Measurements from ENCODE around the gene KRT8. TPM values are rescaled to one million over a fixed set of nuclear protein-coding genes. Genes with fewer than 3 reads are reported as not detected.
A peak's percentile ranks its signal among the peaks of the same experiment; 100 is the strongest.

The KRT8 gene
- total and polyA plus RNA-seq, 2 of the 13 experiments (the other 11 are each of a cell fraction or from before 2014, with no cell fraction given), result 498 to 718 TPM

DNA sequence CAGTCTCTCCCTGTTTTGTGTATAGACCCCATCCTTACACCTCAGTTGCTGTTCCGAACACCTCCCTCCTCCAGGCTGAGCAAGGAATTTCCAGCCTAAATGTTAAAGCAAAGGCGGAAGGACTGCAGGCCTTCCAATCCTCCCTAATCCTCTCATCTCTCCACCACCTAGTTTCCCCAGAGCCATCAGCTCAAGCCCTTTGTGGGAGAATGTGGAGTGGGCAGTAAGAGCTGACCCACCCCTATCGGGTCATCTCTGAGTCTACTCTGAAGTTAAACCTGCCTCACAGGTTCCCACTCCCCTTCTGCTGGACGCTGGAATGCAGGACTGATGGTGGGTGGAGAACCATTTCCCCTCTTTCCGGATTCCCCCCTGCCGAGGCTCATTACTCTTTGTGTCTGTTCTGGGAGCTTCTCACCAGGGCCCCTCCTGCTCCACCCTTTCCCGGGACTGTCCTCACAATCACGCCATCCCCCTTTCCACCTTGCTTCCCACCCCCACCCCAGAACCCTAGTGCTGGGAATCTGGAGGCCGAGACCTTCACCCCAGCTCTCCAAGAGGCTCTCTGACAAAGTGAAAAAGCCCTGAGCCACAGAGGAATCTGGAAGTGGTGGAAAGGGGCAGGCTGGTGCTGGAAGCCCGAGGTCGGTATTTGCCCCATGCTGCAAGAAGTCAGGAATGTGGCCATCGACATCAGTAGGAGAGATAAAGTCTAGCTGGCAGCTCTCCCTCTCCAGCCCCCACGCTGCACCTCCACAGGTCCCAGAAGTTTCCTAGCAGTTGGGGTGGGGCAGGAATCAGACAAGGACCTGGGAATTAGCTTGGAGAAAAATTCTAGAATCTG lies 40.7 kb upstream of the KRT8 start (continued):
- no peak for TF ChIP-seq AGO1 (IDR thresholded peaks at IDR 0.05; ENCODE audit: low read depth, low read length, poor library complexity, severe bottlenecking)
- TF ChIP-seq ZNF557 (CRISPR knock-in tag; IDR thresholded peaks at IDR 0.05), result no peak
- no peak for TF ChIP-seq SCMH1 (CRISPR knock-in tag; IDR thresholded peaks at IDR 0.05; ENCODE audit: borderline replicate concordance)
- TF ChIP-seq MAF1 (CRISPR knock-in tag; IDR thresholded peaks at IDR 0.05; ENCODE audit: borderline replicate concordance), result no peak
- no peak for TF ChIP-seq PHB2 (IDR thresholded peaks at IDR 0.05; ENCODE audit: partially characterized antibody)
- no peak for TF ChIP-seq CENPT (CRISPR knock-in tag; IDR thresholded peaks at IDR 0.05; ENCODE audit: low read depth)
- TF ChIP-seq GATAD1 (CRISPR knock-in tag; IDR thresholded peaks at IDR 0.05), result no peak
- TF ChIP-seq ZNF746 (CRISPR knock-in tag; IDR thresholded peaks at IDR 0.05), result peak; percentile 61; the same call in 1 of the 2 replicates
- peak; percentile 16; the same call in 1 of the 2 replicates for TF ChIP-seq RARA (CRISPR knock-in tag; IDR thresholded peaks at IDR 0.05)
- TF ChIP-seq SRF (IDR thresholded peaks at IDR 0.05; ENCODE audit: low read depth, low read length), result no peak
- TF ChIP-seq, protein P1, sequence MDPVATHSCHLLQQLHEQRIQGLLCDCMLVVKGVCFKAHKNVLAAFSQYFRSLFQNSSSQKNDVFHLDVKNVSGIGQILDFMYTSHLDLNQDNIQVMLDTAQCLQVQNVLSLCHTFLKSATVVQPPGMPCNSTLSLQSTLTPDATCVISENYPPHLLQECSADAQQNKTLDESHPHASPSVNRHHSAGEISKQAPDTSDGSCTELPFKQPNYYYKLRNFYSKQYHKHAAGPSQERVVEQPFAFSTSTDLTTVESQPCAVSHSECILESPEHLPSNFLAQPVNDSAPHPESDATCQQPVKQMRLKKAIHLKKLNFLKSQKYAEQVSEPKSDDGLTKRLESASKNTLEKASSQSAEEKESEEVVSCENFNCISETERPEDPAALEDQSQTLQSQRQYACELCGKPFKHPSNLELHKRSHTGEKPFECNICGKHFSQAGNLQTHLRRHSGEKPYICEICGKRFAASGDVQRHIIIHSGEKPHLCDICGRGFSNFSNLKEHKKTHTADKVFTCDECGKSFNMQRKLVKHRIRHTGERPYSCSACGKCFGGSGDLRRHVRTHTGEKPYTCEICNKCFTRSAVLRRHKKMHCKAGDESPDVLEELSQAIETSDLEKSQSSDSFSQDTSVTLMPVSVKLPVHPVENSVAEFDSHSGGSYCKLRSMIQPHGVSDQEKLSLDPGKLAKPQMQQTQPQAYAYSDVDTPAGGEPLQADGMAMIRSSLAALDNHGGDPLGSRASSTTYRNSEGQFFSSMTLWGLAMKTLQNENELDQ (CRISPR knock-in tag; IDR thresholded peaks at IDR 0.05; ENCODE audit: borderline replicate concordance), result no peak
- TF ChIP-seq ZNF724P (CRISPR knock-in tag; IDR thresholded peaks at IDR 0.05; ENCODE audit: borderline replicate concordance), result no peak
- TF ChIP-seq TRIM24 (CRISPR knock-in tag; IDR thresholded peaks at IDR 0.05), result no peak
- TF ChIP-seq TAF1 (CRISPR knock-in tag; IDR thresholded peaks at IDR 0.05), result peak; percentile 39; the same call in 1 of the 2 replicates
- no peak for TF ChIP-seq DRAP1 (CRISPR knock-in tag; IDR thresholded peaks at IDR 0.05)
- no peak for TF ChIP-seq ESRRA (CRISPR knock-in tag; IDR thresholded peaks at IDR 0.05; ENCODE audit: low read depth)
- TF ChIP-seq SMAD1 (CRISPR knock-in tag; IDR thresholded peaks at IDR 0.05; ENCODE audit: borderline replicate concordance, low read depth), result no peak
- TF ChIP-seq ZNF543 (CRISPR knock-in tag; IDR thresholded peaks at IDR 0.05), result 0 out of 2 replicates have a peak, but pooled peaks have one; percentile 35
- peak; percentile 78; the same call in 1 of the 2 replicates for TF ChIP-seq ZBTB7B (CRISPR knock-in tag; IDR thresholded peaks at IDR 0.05)
- TF ChIP-seq RNF219 (CRISPR knock-in tag; IDR thresholded peaks at IDR 0.05), result no peak
- no peak for TF ChIP-seq ZNF30 (CRISPR knock-in tag; IDR thresholded peaks at IDR 0.05)
- TF ChIP-seq ONECUT2 (CRISPR knock-in tag; IDR thresholded peaks at IDR 0.05), result no peak
- no peak for TF ChIP-seq NFE2L2 (IDR thresholded peaks at IDR 0.05; ENCODE audit: low read length)
- 0 out of 2 replicates have a peak, but pooled peaks have one; percentile 9 for TF ChIP-seq THAP11 (CRISPR knock-in tag; IDR thresholded peaks at IDR 0.05)
- TF ChIP-seq KDM1A (CRISPR knock-in tag; IDR thresholded peaks at IDR 0.05), result no peak
- no peak for TF ChIP-seq PRMT3 (CRISPR knock-in tag; IDR thresholded peaks at IDR 0.05; ENCODE audit: borderline replicate concordance, low read depth)
